Measurements from ENCODE around the gene FUT7. TPM values are rescaled to one million over a fixed set of nuclear protein-coding genes. Genes with fewer than 3 reads are reported as not detected.
A peak's percentile ranks its signal among the peaks of the same experiment; 100 is the strongest.

FUT7 gene
- total RNA-seq, 1 donor: not detected

DNA sequence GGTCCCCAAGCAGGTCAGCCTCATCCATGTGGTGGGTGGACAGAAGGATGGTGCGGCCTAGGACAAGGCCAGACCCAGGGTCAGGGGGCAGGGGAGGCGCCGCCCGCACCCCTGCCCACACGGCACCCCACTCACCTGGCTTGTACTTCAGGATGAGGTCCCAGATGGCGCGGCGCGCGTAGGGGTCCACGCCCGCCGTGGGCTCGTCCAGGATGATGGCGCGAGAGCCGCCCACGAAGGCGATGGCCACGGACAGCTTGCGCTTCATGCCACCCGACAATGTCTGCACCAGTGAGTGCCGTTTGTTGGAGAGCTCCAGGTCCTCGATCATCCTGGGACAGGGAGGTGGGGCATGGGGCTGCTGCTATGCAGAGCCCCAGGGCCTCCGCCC, 16.4 kb downstream of the FUT7 start:
- Histone ChIP-seq H3K27me3 (ENCODE audit: insufficient read depth, low read length) (no peaks in the 10 kb centered on the region), H3K9me3 (ENCODE audit: low read depth, low read length) (no peaks in the 10 kb centered on the region), H3K27ac (ENCODE audit: low read depth, low read length) (no peak overlapping the region), H2AFZ (ENCODE audit: low read length) (no peak overlapping the region), H3K4me3 (ENCODE audit: insufficient read depth, low read length) (no peak overlapping the region), H3K4me2 (ENCODE audit: insufficient read depth, low read length) (no peak overlapping the region), H3K36me3 (ENCODE audit: insufficient read depth, low read length) (no peaks in the 10 kb centered on the region), H3K79me2 (ENCODE audit: insufficient read depth, low read length) (no peaks in the 10 kb centered on the region), H3K4me1 (ENCODE audit: insufficient read depth, low read length) (no peaks in the 10 kb centered on the region), H4K20me1 (ENCODE audit: insufficient read depth, low read length) (no peaks in the 10 kb centered on the region)
- TF ChIP-seq, protein P1, sequence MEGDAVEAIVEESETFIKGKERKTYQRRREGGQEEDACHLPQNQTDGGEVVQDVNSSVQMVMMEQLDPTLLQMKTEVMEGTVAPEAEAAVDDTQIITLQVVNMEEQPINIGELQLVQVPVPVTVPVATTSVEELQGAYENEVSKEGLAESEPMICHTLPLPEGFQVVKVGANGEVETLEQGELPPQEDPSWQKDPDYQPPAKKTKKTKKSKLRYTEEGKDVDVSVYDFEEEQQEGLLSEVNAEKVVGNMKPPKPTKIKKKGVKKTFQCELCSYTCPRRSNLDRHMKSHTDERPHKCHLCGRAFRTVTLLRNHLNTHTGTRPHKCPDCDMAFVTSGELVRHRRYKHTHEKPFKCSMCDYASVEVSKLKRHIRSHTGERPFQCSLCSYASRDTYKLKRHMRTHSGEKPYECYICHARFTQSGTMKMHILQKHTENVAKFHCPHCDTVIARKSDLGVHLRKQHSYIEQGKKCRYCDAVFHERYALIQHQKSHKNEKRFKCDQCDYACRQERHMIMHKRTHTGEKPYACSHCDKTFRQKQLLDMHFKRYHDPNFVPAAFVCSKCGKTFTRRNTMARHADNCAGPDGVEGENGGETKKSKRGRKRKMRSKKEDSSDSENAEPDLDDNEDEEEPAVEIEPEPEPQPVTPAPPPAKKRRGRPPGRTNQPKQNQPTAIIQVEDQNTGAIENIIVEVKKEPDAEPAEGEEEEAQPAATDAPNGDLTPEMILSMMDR (IDR thresholded peaks at IDR 0.05; ENCODE audit: extremely low read depth, low read depth, low read length): no peak
- DNase-seq (ENCODE audit: insufficient read length, low spot score, missing footprints): no peak

DNA sequence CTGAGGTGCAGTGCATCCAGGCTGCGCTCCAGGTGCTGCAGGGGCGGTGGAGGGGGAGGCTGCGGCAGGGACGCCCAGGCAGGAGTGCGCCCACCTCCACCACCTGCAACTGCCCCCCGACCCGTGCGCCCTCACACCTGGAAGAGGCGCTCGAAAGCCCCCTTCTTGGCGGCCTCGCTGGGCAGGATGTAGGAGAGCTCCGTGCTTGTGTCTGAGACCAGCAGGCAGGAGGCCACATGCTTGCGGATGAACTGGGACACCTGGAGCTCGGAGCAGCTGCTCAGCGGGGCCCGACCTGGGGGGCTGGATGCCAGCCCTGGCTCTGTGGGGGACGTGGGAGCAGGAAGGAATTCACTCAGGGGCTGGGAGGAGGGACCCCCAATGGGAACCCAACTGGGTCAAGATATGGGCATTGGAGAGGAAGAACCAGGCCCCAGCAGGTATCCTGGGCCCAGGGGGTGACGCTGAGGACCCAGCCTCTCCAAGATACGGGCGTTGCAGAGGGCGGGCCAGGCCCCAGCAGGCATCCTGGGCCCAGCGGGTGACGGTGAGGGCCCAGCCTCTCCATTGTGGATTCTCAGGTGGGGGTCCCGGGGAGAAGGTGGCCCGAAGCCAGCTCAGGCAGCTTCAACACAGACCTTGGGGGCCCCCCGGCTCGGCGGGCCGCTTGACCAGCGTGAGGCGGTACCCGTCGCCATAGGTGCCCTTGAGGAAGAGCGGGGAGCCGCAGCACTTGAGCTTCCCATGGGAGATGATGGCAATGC, 16.9 kb downstream of the FUT7 start:
- Histone ChIP-seq H3K79me2 (ENCODE audit: insufficient read depth, low read length) (no peaks in the 10 kb centered on the region), H3K27me3 (ENCODE audit: insufficient read depth, low read length) (no peaks in the 10 kb centered on the region), H3K4me2 (ENCODE audit: insufficient read depth, low read length) (no peak overlapping the region), H4K20me1 (ENCODE audit: insufficient read depth, low read length) (no peaks in the 10 kb centered on the region), H3K4me1 (ENCODE audit: insufficient read depth, low read length) (no peaks in the 10 kb centered on the region), H2AFZ (ENCODE audit: low read length) (no peak overlapping the region), H3K36me3 (ENCODE audit: insufficient read depth, low read length) (no peaks in the 10 kb centered on the region), H3K4me3 (ENCODE audit: insufficient read depth, low read length) (no peak overlapping the region), H3K9me3 (ENCODE audit: low read depth, low read length) (no peaks in the 10 kb centered on the region), H3K27ac (ENCODE audit: low read depth, low read length) (no peak overlapping the region)
- DNase-seq (ENCODE audit: insufficient read length, low spot score, missing footprints): no peak
- TF ChIP-seq, protein P1 (IDR thresholded peaks at IDR 0.05; ENCODE audit: extremely low read depth, low read depth, low read length): no peak

DNA sequence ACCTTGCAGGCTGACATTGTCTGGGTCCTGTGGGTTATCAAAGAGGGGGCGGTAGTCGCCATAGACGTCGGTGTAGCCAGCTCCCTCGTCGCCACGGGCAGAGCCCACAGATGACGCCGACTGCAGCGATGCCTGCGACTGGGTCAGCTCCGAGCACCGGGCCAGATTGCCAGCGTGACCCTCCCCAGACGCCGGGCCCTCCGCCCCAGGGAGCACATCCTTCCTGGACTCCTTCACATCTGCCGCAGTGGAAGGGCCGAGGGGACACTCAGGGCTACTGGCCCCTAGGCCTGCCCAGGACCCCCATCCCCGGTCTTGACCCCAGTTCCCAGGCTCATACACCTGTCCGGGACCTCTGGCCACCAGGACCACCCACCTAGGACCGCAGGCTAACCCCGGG, 17.7 kb downstream of the FUT7 start:
- TF ChIP-seq, protein P1 (IDR thresholded peaks at IDR 0.05; ENCODE audit: extremely low read depth, low read depth, low read length): no peak
- H3K4me2 ChIP-seq (ENCODE audit: insufficient read depth, low read length): no peak overlapping the region
- no peaks in the 10 kb centered on the region for H3K9me3 ChIP-seq (ENCODE audit: low read depth, low read length)
- no peak for DNase-seq (ENCODE audit: insufficient read length, low spot score, missing footprints)
- no peak overlapping the region for H3K27ac ChIP-seq (ENCODE audit: low read depth, low read length)
- no peak overlapping the region for H3K4me3 ChIP-seq (ENCODE audit: insufficient read depth, low read length)
- H2AFZ ChIP-seq (ENCODE audit: low read length): no peak overlapping the region
- H3K27me3 ChIP-seq (ENCODE audit: insufficient read depth, low read length): no peaks in the 10 kb centered on the region
- no peaks in the 10 kb centered on the region for H4K20me1 ChIP-seq (ENCODE audit: insufficient read depth, low read length)
- no peaks in the 10 kb centered on the region for H3K4me1 ChIP-seq (ENCODE audit: insufficient read depth, low read length)
- H3K79me2 ChIP-seq (ENCODE audit: insufficient read depth, low read length): no peaks in the 10 kb centered on the region
- no peaks in the 10 kb centered on the region for H3K36me3 ChIP-seq (ENCODE audit: insufficient read depth, low read length)

GRCh38 chr9:137013571-137013940, 18.3 kb downstream of the FUT7 start:
- H3K36me3 ChIP-seq (ENCODE audit: insufficient read depth, low read length): no peaks in the 10 kb centered on the region
- H4K20me1 ChIP-seq (ENCODE audit: insufficient read depth, low read length): no peaks in the 10 kb centered on the region
- no peak overlapping the region for H3K4me3 ChIP-seq (ENCODE audit: insufficient read depth, low read length)
- H2AFZ ChIP-seq (ENCODE audit: low read length): no peak overlapping the region
- TF ChIP-seq, protein P1 (IDR thresholded peaks at IDR 0.05; ENCODE audit: extremely low read depth, low read depth, low read length): no peak
- no peaks in the 10 kb centered on the region for H3K9me3 ChIP-seq (ENCODE audit: low read depth, low read length)
- H3K27ac ChIP-seq (ENCODE audit: low read depth, low read length): no peak overlapping the region
- DNase-seq (ENCODE audit: insufficient read length, low spot score, missing footprints): peak; percentile 88
- H3K27me3 ChIP-seq (ENCODE audit: insufficient read depth, low read length): no peaks in the 10 kb centered on the region
- H3K79me2 ChIP-seq (ENCODE audit: insufficient read depth, low read length): no peaks in the 10 kb centered on the region
- H3K4me1 ChIP-seq (ENCODE audit: insufficient read depth, low read length): no peaks in the 10 kb centered on the region
- no peak overlapping the region for H3K4me2 ChIP-seq (ENCODE audit: insufficient read depth, low read length)

Data from osteoblast (primary cell).